ENCODE data around the gene FBXW7.

GRCh38 chr4:152463562-152463961 lies 72.3 kb downstream of the FBXW7 start:
- no peak for TF ChIP-seq ZBTB1 (tag by site-specific recombination; IDR thresholded peaks at IDR 0.05)
- TF ChIP-seq, protein P1, sequence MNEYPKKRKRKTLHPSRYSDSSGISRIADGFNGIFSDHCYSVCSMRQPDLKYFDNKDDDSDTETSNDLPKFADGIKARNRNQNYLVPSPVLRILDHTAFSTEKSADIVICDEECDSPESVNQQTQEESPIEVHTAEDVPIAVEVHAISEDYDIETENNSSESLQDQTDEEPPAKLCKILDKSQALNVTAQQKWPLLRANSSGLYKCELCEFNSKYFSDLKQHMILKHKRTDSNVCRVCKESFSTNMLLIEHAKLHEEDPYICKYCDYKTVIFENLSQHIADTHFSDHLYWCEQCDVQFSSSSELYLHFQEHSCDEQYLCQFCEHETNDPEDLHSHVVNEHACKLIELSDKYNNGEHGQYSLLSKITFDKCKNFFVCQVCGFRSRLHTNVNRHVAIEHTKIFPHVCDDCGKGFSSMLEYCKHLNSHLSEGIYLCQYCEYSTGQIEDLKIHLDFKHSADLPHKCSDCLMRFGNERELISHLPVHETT (tag by site-specific recombination; IDR thresholded peaks at IDR 0.05) = no peak
